ENCODE data around the gene FCGBP.
A peak's percentile ranks its signal among the peaks of the same experiment; 100 is the strongest.
"Not testable (repeated sequence)": the region's sequence is repeated elsewhere in the genome, so short reads cannot be mapped to it uniquely, and the experiment has no call there.

FCGBP gene

DNA sequence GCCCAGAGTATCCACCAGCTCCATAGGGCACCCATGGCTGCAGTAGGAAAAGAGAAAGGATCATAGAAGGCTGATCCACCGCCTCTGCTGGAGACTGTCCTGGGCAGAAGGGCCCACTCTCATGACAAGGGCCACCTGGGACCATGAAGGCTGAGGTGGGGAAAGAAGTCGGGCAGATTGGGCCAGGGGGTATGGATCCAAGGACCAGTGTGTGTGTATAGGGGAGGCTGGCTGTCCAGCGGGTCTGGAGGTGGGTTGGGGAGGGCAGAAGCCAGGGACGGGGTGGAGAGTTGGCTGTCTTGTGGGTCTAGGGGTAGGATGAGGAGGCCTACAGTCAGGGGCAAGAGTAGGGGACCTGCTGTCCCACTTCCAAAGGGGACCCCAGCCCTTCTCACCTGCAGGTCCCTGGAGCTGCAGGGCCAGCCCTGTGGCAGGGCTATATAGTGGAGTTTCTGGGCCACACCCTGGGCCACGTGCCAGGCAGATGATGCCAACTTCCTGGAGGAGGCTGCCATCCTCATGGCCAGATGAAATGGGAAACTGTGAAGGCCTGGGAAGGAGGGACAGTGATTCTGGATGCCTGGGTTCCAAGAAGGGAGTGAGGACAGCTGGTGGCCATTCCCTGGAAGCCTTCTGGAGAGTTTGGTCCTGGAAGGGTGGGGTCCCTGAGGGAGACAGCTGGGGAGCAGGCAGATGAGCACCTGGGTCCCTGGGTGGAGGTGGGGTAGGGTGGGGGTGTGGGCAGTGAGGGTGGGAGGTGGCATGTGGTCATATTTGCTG is at the start of gene FCGBP:
Gene FCGBP (minus strand): TSS at position 51 of the 780 bp plus-strand sequence.
- Histone ChIP-seq H3K4me3 (no peak within 1 kb of the TSS), H3K27ac (peak within 1 kb of the TSS in 1 of 21 experiments; percentile 55)

DNA sequence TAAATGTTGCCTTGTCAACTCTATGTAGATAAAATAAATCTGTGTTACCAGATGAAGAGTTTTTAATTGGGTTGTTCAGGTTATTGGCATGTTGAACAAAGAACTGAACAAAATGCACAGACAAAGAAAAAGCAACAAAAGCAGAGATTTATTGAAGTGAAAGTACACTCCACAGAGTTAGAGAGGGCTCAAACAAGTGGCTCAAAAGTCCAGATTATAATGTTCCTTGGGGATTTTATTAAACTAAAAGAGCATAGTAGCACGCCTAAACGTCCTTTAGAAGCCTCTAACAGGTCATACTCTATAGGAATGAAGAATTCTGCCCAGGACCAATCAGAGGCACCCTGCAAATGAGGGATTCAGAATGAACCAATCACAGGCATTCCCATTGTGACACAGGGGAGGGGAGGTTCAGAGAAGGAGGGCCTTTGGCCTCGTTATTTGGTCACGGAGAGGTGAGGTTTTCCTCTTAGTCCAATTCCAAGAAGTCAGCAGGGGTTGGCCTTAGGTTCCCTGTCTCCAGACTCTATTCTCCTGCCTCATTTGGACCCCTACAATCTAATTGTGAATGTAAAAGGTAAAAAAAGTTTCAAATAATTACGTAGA is 49.4 kb upstream of the FCGBP start:
- H3K4me3 ChIP-seq, result no peak overlapping the region
- H3K27ac ChIP-seq, result no peak overlapping the region

DNA sequence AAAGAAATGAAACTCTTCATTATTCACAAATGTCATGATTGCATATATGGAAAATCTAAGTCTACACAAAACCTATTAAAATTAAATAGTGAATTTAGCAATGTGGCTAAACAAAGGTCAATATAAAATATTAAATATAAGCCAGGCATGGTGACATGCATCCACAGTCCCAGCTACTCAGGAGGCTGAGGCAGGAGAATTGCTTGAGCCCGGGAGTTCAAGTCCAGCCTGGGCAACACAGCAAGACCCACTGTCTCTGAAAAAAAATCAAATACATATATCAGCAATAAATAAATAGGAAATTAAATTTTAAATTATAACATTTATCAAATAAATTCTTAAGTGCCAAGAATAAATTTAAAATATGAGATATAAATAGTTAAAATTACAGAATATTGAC is 48.4 kb upstream of the FCGBP start:
- no peak overlapping the region for H3K4me3 ChIP-seq

DNA sequence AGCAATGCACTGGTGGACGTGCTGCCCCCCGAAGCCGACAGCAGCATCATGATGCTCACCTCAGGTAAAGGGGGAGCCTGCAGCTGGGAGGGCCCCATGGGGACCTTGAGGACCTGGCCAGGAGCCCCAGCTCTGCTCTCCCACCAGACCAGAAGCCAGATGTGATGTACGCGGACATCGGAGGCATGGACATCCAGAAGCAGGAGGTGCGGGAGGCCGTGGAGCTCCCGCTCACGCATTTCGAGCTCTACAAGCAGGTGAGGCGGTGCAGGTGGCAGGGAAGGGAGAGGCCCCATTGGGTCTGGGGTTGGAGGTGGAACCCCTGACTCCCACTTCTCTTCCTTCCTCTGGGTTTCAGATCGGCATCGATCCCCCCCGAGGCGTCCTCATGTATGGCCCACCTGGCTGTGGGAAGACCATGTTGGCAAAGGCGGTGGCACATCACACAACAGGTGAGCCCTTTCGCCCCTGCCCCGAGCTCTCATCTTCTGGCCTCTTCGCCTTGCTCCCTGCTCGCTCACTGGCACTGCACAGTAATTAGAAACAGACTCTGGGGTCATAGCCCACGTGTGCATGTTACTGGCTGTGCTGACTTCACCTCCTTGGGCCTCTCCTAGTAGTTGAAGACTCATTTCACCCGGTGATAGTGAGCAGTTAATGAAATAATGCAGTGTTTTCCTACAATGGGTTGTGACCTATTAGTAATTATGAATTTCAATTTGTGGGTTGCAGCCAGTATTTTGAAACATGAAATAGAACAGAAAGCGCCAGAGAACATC is 40.1 kb upstream of the FCGBP start:
- H3K27ac ChIP-seq, result no peak overlapping the region
- no peak overlapping the region for H3K4me3 ChIP-seq

More for the DNA sequence above, 48.4 kb upstream of the FCGBP start:
- no peak overlapping the region for H3K27ac ChIP-seq

DNA sequence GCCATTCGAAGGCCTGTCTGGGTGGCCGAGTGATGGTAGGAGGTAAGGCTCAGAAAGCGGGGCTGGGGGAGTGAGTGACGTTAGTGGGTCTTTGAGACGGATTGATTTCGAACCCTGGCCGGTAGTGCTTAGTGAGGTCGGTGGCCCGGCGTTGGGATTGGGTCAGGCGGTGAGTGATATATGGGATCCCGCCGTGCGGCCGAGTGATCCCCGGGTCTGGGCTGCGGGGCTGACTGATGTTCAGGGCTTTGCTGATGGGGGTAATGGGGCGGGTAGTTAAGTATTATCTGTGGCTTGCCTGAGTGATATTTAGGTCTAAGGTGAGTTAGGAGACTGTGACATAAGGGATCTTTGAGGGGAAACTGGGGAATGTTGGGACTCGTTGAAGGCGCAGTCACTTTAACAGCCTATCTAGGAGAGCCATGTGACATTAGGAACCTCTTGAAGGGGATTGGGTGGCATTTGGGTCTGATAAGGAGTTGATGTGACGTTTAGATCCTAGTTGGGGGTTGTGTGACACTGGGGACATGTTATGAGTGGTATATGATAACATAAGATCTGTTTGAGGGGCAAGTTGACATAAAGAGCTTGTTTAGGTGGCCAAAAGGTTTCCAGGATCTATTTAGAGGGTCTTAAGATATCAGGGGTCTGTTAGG is 37.1 kb upstream of the FCGBP start:
- H3K27ac ChIP-seq, result peak overlapping the region; percentile 67 to 96 (median 92)

DNA sequence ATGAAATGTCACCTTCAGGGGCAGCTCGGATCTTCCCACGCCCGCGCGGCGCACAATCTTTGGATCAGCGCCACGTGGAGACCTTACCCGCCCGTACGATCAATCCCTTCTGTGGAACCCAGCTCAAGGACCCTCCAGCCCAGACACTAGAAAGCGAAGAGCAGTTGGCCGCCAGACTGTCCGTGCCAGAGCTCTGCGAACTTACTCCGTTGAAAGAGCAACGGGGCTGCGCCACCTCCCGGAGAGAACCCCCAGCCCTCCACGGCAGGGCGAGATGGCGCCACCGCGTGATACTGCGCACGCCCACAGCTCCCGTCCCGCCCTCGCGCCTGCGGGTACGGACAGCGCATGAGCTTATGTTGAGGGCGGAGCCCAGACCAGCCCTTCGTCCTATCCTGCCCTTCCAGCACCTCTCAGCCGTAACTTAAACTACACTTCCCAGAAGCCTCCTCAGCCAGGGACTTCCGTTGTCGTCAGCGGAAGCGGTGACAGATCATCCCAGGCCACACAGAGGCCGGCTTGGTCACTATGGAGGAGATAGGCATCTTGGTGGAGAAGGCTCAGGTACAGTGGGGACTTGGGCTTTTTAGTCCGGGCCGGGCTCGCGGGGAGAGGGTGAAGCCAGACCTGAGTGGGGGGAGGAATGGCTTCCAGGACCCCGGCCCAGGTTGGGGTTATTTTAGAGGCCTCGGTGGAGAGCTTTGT is 36.4 kb upstream of the FCGBP start, which contains the start of gene PSMC4:
Gene PSMC4 (plus strand): TSS at position 491 of the 705 bp plus-strand sequence. CDS start 38 bp downstream, at position 529.
- Histone ChIP-seq H3K27ac (peak within 1 kb of the TSS; percentile 70 to 96 (median 92)), H3K4me3 (peak within 1 kb of the TSS; percentile 61 to 97 (median 82))

More for the DNA sequence above, 37.1 kb upstream of the FCGBP start:
- H3K4me3 ChIP-seq, result peak overlapping the region; percentile 61 to 97 (median 82)

DNA sequence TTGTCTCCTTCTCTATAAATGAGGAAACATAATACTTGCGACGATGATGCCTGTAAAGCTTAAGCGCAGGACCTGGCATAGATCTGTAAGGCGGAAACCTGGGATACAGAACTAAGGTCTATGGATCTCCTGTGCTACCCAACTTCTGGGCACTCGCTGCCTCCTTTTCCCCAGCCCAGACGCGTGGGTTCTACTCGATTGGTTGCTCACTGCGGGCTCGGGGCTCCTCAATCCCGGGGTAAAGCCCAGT is 35.9 kb upstream of the FCGBP start:
- Histone ChIP-seq H3K27ac (peak overlapping the region; percentile 66 to 96 (median 91)), H3K4me3 (peak overlapping the region; percentile 61 to 97 (median 82))

DNA sequence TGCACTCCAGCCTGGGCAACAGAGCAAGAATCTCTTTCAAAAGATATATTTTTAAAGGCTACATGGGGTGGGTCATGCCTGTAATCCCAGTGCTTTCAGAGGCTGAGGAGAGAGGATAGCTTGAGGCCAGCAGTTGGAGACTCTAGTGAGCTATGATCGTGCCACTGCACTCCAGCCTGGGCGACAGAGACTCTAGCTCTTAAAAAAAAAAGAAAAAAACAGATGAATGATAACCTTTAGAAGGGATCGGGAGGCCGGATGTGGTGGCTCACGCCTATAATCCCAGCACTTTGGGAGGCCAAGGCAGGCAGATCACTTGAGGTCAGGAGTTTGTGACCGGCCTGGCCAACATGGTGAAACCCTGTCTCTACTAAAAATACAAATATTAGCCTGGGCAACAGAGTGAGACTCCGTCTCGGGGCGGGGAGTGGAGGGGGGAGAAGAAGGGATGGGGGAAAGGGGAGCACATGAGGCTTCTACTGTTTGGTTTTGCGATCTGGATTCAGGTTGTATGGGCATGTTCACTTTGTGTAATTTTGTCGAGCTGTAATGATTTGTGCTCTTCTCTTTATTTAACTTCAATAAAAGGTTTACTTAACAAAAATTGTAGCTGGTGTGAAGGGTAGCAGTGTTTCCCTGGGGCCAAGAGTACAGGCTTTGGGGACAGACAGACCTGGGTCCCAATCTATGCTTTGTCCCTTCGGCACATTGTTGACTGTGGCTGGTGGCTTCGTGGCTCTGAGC is 35.4 kb upstream of the FCGBP start:
- Histone ChIP-seq H3K4me3 (peak overlapping the region; percentile 61 to 97 (median 82)), H3K27ac (peak overlapping the region; percentile 66 to 96 (median 91))

DNA sequence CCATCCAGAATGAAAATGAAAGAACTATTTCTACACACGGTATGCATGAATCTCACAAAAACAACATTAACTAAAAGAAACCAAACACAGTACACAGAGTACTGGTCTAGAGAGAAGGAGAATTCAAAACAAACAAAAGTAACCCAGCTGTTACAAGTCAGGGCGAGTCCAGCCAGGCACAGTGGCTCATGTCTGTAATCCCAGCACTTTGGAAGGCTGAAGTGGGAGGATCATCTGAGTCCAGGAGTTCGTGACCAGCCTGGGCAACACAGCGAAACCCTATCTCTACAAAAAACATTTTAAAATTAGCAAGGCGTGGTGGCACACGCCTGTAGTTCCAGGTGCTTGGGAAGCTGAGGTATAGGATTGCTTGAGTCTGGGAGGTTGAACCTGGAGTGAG is 34.8 kb upstream of the FCGBP start:
- peak overlapping the region in 12 of 21 experiments; percentile 14 to 96 (median 92) for H3K27ac ChIP-seq
- no peak overlapping the region for H3K4me3 ChIP-seq

DNA sequence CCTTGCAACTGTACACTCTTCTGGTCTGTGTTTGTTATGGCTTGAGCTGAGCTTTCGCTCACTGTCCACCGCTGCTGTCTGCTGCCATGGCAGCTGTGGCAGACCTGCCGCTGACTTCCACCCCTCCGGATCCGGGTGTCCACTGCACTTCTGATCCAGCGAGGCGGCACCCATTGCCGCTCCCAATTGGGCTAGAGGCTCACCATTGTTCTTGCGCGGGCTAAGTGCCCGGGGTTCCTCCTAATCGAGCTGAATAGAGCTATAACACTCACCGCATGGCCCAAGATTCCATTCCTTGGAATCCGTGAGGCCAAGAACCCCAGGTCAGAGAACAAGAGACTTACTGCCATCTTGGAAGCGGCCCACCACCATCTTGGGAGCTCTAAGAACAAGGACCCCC is 34.4 kb upstream of the FCGBP start:
- no peak overlapping the region for H3K4me3 ChIP-seq
- peak overlapping the region in 6 of 21 experiments; percentile 14 to 96 (median 88) for H3K27ac ChIP-seq

DNA sequence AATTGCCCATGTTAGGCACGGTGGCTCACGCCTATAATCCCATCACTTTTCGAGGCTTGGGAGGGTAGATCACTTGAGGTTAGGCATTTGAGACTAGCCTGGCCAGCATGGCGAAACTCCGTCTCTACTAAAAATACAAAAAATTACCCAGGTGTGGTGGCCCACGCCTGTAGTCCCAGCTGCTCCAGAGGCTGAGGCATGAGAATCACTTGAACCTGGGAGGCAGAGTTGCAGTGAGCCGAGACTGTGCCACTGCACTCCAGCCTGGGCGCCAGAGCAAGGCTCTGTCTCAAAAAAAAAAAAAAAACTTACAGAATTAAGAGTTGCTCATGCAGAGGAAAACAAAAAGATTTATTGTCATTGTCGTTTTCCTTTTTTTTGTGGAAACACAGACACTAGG is 33.1 kb upstream of the FCGBP start:
- Histone ChIP-seq H3K4me3 (no peak overlapping the region), H3K27ac (peak overlapping the region in 1 of 21 experiments; percentile 17)

DNA sequence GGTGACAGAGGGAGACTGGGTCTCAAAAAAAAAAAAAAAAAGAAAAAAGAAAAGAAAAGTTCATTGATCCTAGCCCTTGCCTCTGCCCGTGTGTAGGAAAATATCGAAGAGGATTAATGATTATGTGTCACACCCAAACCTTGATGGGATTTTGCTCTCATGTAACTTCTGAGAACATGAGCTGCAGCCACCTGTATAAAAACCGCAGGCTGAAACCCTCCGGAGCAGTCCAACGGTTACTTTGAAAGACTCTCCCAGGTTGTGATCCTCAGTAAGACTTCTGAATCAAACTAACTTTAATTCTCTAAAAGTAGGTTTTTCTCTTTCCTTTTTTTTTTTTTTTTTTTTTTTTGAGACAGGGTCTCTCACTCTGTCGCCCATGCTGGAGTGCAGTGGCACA is 32.2 kb upstream of the FCGBP start:
- H3K4me3 ChIP-seq, result no peak overlapping the region
- no peak overlapping the region for H3K27ac ChIP-seq

DNA sequence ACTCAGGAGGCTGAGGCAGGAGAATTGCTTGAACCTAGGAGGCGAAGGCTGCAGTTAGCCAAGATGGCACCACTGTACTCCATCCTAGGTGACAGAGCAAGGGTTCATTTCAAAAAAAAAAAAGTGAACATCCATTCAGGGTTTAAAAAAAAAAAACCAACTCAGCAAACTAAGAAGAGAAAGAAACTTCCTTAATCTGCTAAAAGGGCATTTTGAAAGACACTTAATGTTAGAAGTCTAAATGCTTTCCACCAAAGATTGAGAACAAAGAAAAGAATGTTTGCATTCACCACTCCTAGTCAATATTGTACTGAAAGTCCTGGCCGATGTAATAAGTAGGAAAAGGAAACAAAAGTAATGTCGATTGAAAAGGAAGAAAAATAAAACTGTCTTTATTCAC is 29.5 kb upstream of the FCGBP start:
- Histone ChIP-seq H3K4me3 (no peak overlapping the region), H3K27ac (no peak overlapping the region)

DNA sequence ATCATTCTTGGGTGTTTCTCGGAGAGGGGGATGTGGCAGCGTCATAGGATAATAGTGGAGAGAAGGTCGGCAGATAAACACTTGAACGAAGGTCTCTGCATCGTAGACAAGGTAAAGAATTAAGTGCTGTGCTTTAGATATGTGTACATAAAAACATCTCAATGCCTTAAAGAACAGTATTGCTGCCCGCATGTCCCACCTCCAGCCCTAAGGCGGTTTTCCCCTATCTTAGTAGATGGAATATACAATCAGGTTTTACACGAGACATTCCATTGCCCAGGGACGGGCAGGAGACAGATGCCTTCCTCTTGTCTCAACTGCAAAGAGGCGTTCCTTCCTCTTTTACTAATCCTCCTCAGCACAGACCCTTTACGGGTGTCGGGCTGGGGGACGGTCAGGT is 25.0 kb upstream of the FCGBP start:
- H3K4me3 ChIP-seq, H3K27ac ChIP-seq: not testable (repeated sequence)

DNA sequence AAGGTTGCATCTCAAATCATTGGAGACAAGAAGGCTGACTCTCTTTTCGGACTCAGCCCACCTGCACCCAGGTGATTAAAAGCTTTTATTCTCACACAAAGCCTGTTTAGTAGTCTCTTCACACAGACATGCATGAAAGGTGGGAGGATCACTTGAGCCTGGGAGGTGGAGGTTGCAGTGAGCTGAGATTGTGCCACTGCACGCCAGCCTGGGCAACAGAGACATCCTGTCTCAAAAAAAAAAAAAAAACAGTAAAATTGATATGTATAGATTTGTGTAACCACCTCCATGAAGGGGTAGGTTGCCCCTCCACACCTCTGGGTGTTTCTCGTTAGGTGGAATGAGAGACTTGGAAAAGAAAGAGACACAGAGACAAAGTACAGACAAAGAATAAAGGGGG is 24.5 kb upstream of the FCGBP start:
- not testable (repeated sequence) for H3K4me3 ChIP-seq, H3K27ac ChIP-seq

DNA sequence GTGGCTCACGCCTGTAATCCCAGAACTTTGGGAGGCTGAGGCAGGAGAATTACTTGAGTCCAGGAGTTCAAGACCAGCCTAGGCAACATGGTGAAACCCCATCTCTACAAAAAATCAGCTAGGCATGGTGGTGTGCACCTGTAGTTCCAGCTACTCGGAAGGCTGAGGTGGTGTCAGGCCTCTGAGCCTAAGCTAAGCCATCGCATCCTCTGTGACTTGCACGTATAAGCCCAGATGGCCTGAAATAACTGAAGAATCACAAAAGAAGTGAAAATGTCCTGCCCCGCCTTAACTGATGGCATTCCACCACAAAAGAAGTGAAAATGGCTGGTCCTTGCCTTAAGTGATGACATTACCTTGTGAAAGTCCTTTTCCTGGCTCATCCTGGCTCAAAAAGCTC is 23.5 kb upstream of the FCGBP start:
- H3K27ac ChIP-seq, H3K4me3 ChIP-seq: not testable (repeated sequence)

DNA sequence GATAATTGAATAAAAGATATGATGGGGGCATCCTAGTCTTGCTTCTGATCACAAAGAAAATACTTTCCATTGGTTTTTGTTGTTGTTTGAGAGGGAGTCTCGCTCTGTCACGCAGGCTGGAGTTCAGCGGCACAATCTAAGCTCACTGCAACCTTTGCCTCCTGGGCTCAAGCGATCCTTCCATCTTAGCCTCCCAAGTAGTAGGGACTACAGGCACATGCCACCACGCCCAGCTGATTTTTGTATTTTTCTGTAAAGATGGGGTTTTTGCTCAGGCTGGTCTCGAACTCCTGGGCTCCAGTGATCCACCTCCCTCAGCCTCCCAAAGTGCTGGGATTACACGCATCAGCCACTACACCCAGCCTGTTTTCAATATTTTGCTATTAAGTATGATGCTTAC is 19.5 kb upstream of the FCGBP start:
- Histone ChIP-seq H3K4me3 (no peak overlapping the region), H3K27ac (peak overlapping the region in 3 of 21 experiments; percentile 11 to 83 (median 76))

DNA sequence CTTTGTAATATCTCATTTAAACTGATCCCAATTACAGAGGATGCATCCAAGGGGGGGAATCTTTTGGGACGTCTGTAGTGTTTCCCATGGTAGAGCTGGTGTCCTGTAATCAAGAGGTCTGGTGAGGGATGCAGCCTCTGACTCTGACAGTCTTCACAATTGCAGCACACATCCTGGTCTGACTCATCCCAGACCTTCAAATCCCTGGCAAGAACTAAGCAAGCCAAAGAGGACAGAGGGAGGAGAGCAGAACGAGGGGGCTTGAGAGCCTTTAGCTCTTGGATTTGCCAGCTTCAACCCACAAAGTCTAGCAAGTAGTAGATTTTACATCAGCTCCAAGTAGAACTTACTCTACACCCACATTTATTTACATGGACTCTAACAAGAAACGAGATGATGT is 17.3 kb upstream of the FCGBP start:
- Histone ChIP-seq H3K27ac (peak overlapping the region in 2 of 21 experiments; percentile 31 to 83), H3K4me3 (no peak overlapping the region)
